ENCODE results near the gene EOMES. TPM values are rescaled to one million over a fixed set of nuclear protein-coding genes. Genes with fewer than 3 reads are reported as not detected.

Gene EOMES
- total and polyA plus RNA-seq, 2 of the 8 experiments (the other 6 are each of a cell fraction or from before 2014, with no cell fraction given) = 0.09 to 0.47 TPM

DNA sequence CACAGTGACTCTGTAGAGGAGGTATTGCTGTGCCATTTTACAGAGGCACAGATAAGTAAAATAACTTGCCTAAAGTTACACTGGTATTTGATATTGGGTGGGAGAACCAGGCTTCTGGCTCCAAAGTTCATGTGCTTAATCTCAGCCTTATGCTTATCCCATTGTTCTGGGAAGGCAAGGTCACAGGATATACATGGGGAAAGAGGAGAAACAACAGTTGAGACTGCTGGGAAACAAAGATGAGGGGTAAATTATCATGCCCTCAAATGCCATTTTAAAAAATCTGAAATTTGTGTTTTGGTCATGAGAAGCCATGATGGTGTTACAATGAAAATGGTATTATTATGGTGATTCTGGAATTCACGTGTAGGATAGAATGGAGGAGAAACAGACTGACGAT, 54.4 kb downstream of the EOMES start:
- peaks cover 0 to 11% (median 5%) of the 10 kb centered on the region in 4 experiments; a peak in 3 of 7 replicates for H3K4me1 ChIP-seq (replicated peaks in 1 of 4; ENCODE audit: control insufficient read depth in 3 of 4, insufficient read depth in 4 of 4, low read length in 3 of 4)
- POLR2A ChIA-PET (ENCODE audit: partially characterized antibody) = no interaction called here
- H4K5ac ChIP-seq (ENCODE audit: insufficient read length, low read depth, low read length) = no peak overlapping the region
- peak overlapping the region; percentile 18 for H2BK120ac ChIP-seq (replicated peaks; ENCODE audit: low read depth, low read length)
- H3K9me3 ChIP-seq (ENCODE audit: insufficient read depth in 2 of 2, low read depth in 1 of 2, low read length in 1 of 2) = no peaks in the 10 kb centered on the region
- no peaks in the 10 kb centered on the region for H3K36me3 ChIP-seq (ENCODE audit: control insufficient read depth in 2 of 4, insufficient read depth in 4 of 4, low read length in 3 of 4)
- H3K79me1 ChIP-seq (ENCODE audit: low read depth, low read length) = no peaks in the 10 kb centered on the region
- H2BK5ac ChIP-seq (ENCODE audit: low read depth, low read length) = no peak overlapping the region
- no peak overlapping the region for H3K18ac ChIP-seq (ENCODE audit: extremely low read depth, low read length)
- H3K23ac ChIP-seq (ENCODE audit: insufficient read length) = no peak overlapping the region
- no peak overlapping the region for H3K56ac ChIP-seq (replicated peaks; ENCODE audit: insufficient read length, low read depth, low read length)
- no peaks in the 10 kb centered on the region for H3K23me2 ChIP-seq (ENCODE audit: low read depth, low read length)
- H2AK5ac ChIP-seq (ENCODE audit: low read depth, low read length) = no peak overlapping the region
- H4K20me1 ChIP-seq (replicated peaks in 1 of 2; ENCODE audit: control insufficient read depth in 1 of 2, insufficient read depth in 2 of 2, low read length in 2 of 2) = no peaks in the 10 kb centered on the region
- no peak overlapping the region for H4K8ac ChIP-seq (ENCODE audit: extremely low read depth, insufficient read depth, low read length)
- no peak overlapping the region for H3K27ac ChIP-seq (ENCODE audit: low read depth, low read length)
- H3K4me3 ChIP-seq (ENCODE audit: extremely low read depth in 1 of 4, insufficient read depth in 2 of 4, low read depth in 3 of 4, low read length in 4 of 4) = no peak overlapping the region
- H2BK20ac ChIP-seq (ENCODE audit: low read length) = no peak overlapping the region; the same call in 1 of the 2 replicates
- FAIRE-seq (peak; percentile 13), DNase-seq (ENCODE audit: low read depth in 1 of 2, low spot score in 2 of 2) (peak in 1 of 2 experiments; percentile 13)
- no peak overlapping the region for H4K91ac ChIP-seq (replicated peaks; ENCODE audit: insufficient read length, low read length)
- 38% methylated on average over 2 of the region's 2 CpGs; no CpG with 5 or more reads in 1 of the 2 experiments for WGBS, 2 experiments (ENCODE audit: extremely low coverage in 1 of 2, insufficient coverage in 1 of 2, insufficient read length in 1 of 2, insufficient replicate concordance in 2 of 2, low coverage in 1 of 2, low lambda C conversion rate in 2 of 2, missing lambda C conversion rate in 1 of 2)
- no peak overlapping the region for H3K9ac ChIP-seq (replicated peaks in 1 of 4; ENCODE audit: extremely low read depth in 1 of 4, low read depth in 3 of 4, low read length in 3 of 4)
- H2BK12ac ChIP-seq (ENCODE audit: low read depth, low read length) = peak overlapping the region; percentile 29
- H3K27me3 ChIP-seq (replicated peaks in 1 of 4; ENCODE audit: control insufficient read depth in 3 of 4, extremely low read depth in 1 of 4, insufficient read depth in 3 of 4, low read length in 3 of 4) = no peaks in the 10 kb centered on the region
- H3K79me2 ChIP-seq (ENCODE audit: control insufficient read depth in 1 of 2, insufficient read depth in 2 of 2, low read length in 2 of 2) = no peaks in the 10 kb centered on the region
- no peak overlapping the region; a peak in 1 of 4 replicates for H3K4me2 ChIP-seq (ENCODE audit: insufficient read depth in 1 of 2, low read depth in 2 of 2, low read length in 2 of 2)
- H2AFZ ChIP-seq (ENCODE audit: low read length) = peak overlapping the region; percentile 66; the same call in 1 of the 2 replicates
- no peak overlapping the region for H3K4ac ChIP-seq (replicated peaks; ENCODE audit: insufficient read length, low read depth, low read length)
- no peak overlapping the region for H2BK15ac ChIP-seq (ENCODE audit: low read length)
- no peak overlapping the region for H3K14ac ChIP-seq (ENCODE audit: insufficient read length)
- CTCF ChIA-PET (ENCODE audit: partially characterized antibody) = interaction anchor here (0.6 to 5.6 kb wide), 4 partner anchors 8 to 92 kb away, joined by 3 to 30 read pairs (median 4); no protein-coding TSS in a partner anchor
- TF ChIP-seq NANOG (IDR thresholded peaks at IDR 0.05; ENCODE audit: insufficient read depth, low read depth, low read length, poor library complexity, severe bottlenecking) (no peak), ZNF274 (IDR thresholded peaks at IDR 0.05; ENCODE audit: borderline replicate concordance, extremely low read depth, low read length) (no peak), CREB1 (IDR thresholded peaks at IDR 0.05) (no peak), FOSL1 (IDR thresholded peaks at IDR 0.05; ENCODE audit: insufficient read depth, low read depth, low read length) (no peak), PHF8 (conservative IDR thresholded peaks at IDR 0.05; ENCODE audit: low read depth, low read length) (no peak), SAP30 (IDR thresholded peaks at IDR 0.05; ENCODE audit: insufficient read depth, insufficient replicate concordance, low read length) (no peak), POLR2AphosphoS5 (IDR thresholded peaks at IDR 0.05; ENCODE audit: low read depth, low read length) (no peak), EP300 (IDR thresholded peaks at IDR 0.05; ENCODE audit: borderline replicate concordance in 1 of 2, low read depth in 2 of 2, low read length in 2 of 2) (no peak), MAFK (IDR thresholded peaks at IDR 0.05; ENCODE audit: low read depth, low read length) (no peak), BCL11A (IDR thresholded peaks at IDR 0.05; ENCODE audit: low read depth in 2 of 2, low read length in 2 of 2) (no peak), CTBP2 (IDR thresholded peaks at IDR 0.05; ENCODE audit: borderline replicate concordance, insufficient read depth, insufficient read length, low read length) (no peak), JUND (IDR thresholded peaks at IDR 0.05; ENCODE audit: low read length) (no peak), KDM4A (IDR thresholded peaks at IDR 0.05; ENCODE audit: low read depth, low read length, severe bottlenecking) (no peak), BACH1 (IDR thresholded peaks at IDR 0.05; ENCODE audit: low read length) (no peak)

All from H1 (cell line).